Neural progenitor cell (in vitro differentiated cells): ENCODE data around the gene ZNF512. TPM values are rescaled to one million over a fixed set of nuclear protein-coding genes. Genes with fewer than 3 reads are reported as not detected.

ENCODE experiments used
- DNase-seq: peaks from one replicate; pipeline ENCODE4 v3.0.0-alpha.2; 2016; ENCODE audit warnings: low spot score
- H2AFZ ChIP-seq: fragments of 200-600 bp; sonication (generic); replicated peaks from 2 replicates; pipeline ENCODE4 v1.6.1; 2016; ENCODE audit warnings: antibody characterized with exemption
- H3F3A ChIP-seq: fragments of 200-600 bp; sonication (generic); 2 replicates; pipeline ENCODE4 v1.6.1; 2016; ENCODE audit warnings: antibody characterized with exemption, low read depth
- H3K27ac ChIP-seq: fragments of 200-600 bp; sonication (generic); 2 replicates; pipeline ENCODE4 v1.5.1; 2016; ENCODE audit warnings: mild to moderate bottlenecking
- H3K27me3 ChIP-seq: fragments of 200-600 bp; sonication (generic); 2 replicates; pipeline ENCODE4 v1.6.1; 2016; ENCODE audit warnings: mild to moderate bottlenecking, moderate library complexity
- H3K36me3 ChIP-seq: fragments of 200-600 bp; sonication (generic); 2 replicates; pipeline ENCODE4 v1.5.1; 2016
- H3K4me1 ChIP-seq: fragments of 200-600 bp; sonication (generic); 2 replicates; pipeline ENCODE4 v1.6.1; 2016; ENCODE audit warnings: mixed run types
- H3K4me2 ChIP-seq: fragments of 200-600 bp; sonication (generic); 2 replicates; pipeline ENCODE4 v1.6.1; 2016
- H3K4me3 ChIP-seq: fragments of 200-600 bp; sonication (generic); 2 replicates; pipeline ENCODE4 v1.5.1; 2016
- H3K79me2 ChIP-seq: fragments of 200-600 bp; sonication (generic); 2 replicates; pipeline ENCODE4 v1.6.1; 2016; ENCODE audit warnings: low read depth
- H3K9ac ChIP-seq: fragments of 200-600 bp; sonication (generic); 2 replicates; pipeline ENCODE4 v1.6.1; 2016
- H3K9me3 ChIP-seq: fragments of 200-600 bp; sonication (generic); 2 replicates; pipeline ENCODE4 v1.5.1; 2016; ENCODE audit warnings: low read depth
- H4K20me1 ChIP-seq: fragments of 200-600 bp; sonication (generic); 2 replicates; pipeline ENCODE4 v1.6.1; 2016; ENCODE audit warnings: low read depth
- H3K27ac Mint-ChIP-seq: 3 replicates; pipeline ENCODE4 v1.8.0; 2021; ENCODE audit warnings: mixed read lengths
- H3K27me3 Mint-ChIP-seq: 2 replicates; pipeline ENCODE4 v1.8.0; 2022; ENCODE audit warnings: low read depth, mild to moderate bottlenecking, inconsistent platforms, moderate library complexity, mixed read lengths; ENCODE audit not compliant: insufficient read depth
- H3K36me3 Mint-ChIP-seq: 3 replicates; pipeline ENCODE4 v1.8.0; 2021; ENCODE audit warnings: mixed read lengths
- H3K4me1 Mint-ChIP-seq: 3 replicates; pipeline ENCODE4 v1.8.0; 2021; ENCODE audit warnings: mixed read lengths
- H3K4me3 Mint-ChIP-seq: 3 replicates; pipeline ENCODE4 v1.8.0; 2021; ENCODE audit warnings: mild to moderate bottlenecking, moderate library complexity, mixed read lengths
- H3K9me3 Mint-ChIP-seq: 3 replicates; pipeline ENCODE4 v1.8.0; 2020; ENCODE audit warnings: mixed read lengths
- EZH2 ChIP-seq: fragments of 200-600 bp; sonication (generic); IDR thresholded peaks from 2 replicates; pipeline ENCODE4 v1.6.1; 2017; ENCODE audit warnings: antibody characterized with exemption, mild to moderate bottlenecking, moderate library complexity
- EZH2phosphoT487 ChIP-seq: fragments of 200-600 bp; sonication (generic); IDR thresholded peaks from 2 replicates; pipeline ENCODE4 v1.6.1; 2017; ENCODE audit warnings: antibody characterized with exemption
- small RNA-seq: library from RNA; depleted of rRNA; stranded (forward); fragments of <200 nt; gene quantifications from one replicate; pipeline ENCODE3, GENCODE V24; 2015
- total RNA-seq: library from RNA; depleted of rRNA; stranded (reverse); fragments of >200 nt; gene quantifications from 2 replicates; pipeline ENCODE4 v1.2.3, GENCODE V29; 2015; ENCODE audit warnings: low replicate concordance
- TF ChIP-seq, protein P1 (sequence below): fragments of 200-600 bp; sonication (generic); IDR thresholded peaks from 2 replicates; pipeline ENCODE4 v1.5.1; 2017; ENCODE audit warnings: antibody characterized with exemption, mild to moderate bottlenecking

ZNF512 gene
- total RNA-seq, 1 donor from 2014 or later = 106 TPM

GRCh38 chr2:27664622-27665363 is 82.0 kb downstream of the ZNF512 start:
- H3K9me3 Mint-ChIP-seq = no peaks in the 10 kb centered on the region
- Histone ChIP-seq H4K20me1 (no peaks in the 10 kb centered on the region), H3F3A (no peaks in the 10 kb centered on the region), H3K4me2 (peak overlapping the region; percentile 85), H3K4me1 (peaks cover 11% of the 10 kb centered on the region), H3K4me3 (peak overlapping the region; percentile 87), H3K27me3 (no peaks in the 10 kb centered on the region), H2AFZ (peak overlapping the region; percentile 100), H3K36me3 (peaks cover 5% of the 10 kb centered on the region), H3K9ac (peak overlapping the region; percentile 85), H3K79me2 (peaks cover 37% of the 10 kb centered on the region), H3K9me3 (no peaks in the 10 kb centered on the region), H3K27ac (no peak overlapping the region)
- peak overlapping the region; percentile 100 for H3K4me3 Mint-ChIP-seq
- DNase-seq = no peak
- peaks cover 11% of the 10 kb centered on the region for H3K36me3 Mint-ChIP-seq
- H3K27ac Mint-ChIP-seq = peak overlapping the region; percentile 51
- H3K27me3 Mint-ChIP-seq = peaks cover 2% of the 10 kb centered on the region
- TF ChIP-seq, protein P1, sequence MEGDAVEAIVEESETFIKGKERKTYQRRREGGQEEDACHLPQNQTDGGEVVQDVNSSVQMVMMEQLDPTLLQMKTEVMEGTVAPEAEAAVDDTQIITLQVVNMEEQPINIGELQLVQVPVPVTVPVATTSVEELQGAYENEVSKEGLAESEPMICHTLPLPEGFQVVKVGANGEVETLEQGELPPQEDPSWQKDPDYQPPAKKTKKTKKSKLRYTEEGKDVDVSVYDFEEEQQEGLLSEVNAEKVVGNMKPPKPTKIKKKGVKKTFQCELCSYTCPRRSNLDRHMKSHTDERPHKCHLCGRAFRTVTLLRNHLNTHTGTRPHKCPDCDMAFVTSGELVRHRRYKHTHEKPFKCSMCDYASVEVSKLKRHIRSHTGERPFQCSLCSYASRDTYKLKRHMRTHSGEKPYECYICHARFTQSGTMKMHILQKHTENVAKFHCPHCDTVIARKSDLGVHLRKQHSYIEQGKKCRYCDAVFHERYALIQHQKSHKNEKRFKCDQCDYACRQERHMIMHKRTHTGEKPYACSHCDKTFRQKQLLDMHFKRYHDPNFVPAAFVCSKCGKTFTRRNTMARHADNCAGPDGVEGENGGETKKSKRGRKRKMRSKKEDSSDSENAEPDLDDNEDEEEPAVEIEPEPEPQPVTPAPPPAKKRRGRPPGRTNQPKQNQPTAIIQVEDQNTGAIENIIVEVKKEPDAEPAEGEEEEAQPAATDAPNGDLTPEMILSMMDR = no peak
- TF ChIP-seq EZH2 (no peak), EZH2phosphoT487 (no peak)
- peaks cover 18% of the 10 kb centered on the region for H3K4me1 Mint-ChIP-seq

- no peaks in the 10 kb centered on the region for H3K27me3 ChIP-seq
- H3K36me3 ChIP-seq = peaks cover 14% of the 10 kb centered on the region
- Mint-ChIP-seq H3K9me3 (no peaks in the 10 kb centered on the region), H3K4me3 (no peak overlapping the region), H3K4me1 (peaks cover 16% of the 10 kb centered on the region), H3K36me3 (peaks cover 5% of the 10 kb centered on the region), H3K27ac (no peak overlapping the region), H3K27me3 (peaks cover 4% of the 10 kb centered on the region)
- TF ChIP-seq, protein P1 = no peak
- TF ChIP-seq EZH2 (no peak), EZH2phosphoT487 (no peak)
- no peak overlapping the region for H3K4me2 ChIP-seq
- no peaks in the 10 kb centered on the region for H3K9me3 ChIP-seq
- H3K79me2 ChIP-seq = peaks cover 30% of the 10 kb centered on the region
- peaks cover 10% of the 10 kb centered on the region for H3K4me1 ChIP-seq
- H3K27ac ChIP-seq = no peak overlapping the region
- H2AFZ ChIP-seq = no peak overlapping the region
- no peak overlapping the region for H3K4me3 ChIP-seq
- H3F3A ChIP-seq = no peaks in the 10 kb centered on the region
- no peak overlapping the region for H3K9ac ChIP-seq
- no peaks in the 10 kb centered on the region for H4K20me1 ChIP-seq
- DNase-seq = no peak
Observed at GRCh38 chr2:27667446-27667845, 84.6 kb downstream of the ZNF512 start.

- Histone ChIP-seq H3K4me3 (no peak overlapping the region), H3K9ac (no peak overlapping the region), H2AFZ (no peak overlapping the region), H4K20me1 (no peaks in the 10 kb centered on the region), H3K36me3 (peaks cover 13% of the 10 kb centered on the region), H3K4me1 (no peaks in the 10 kb centered on the region), H3K4me2 (no peak overlapping the region), H3K79me2 (no peaks in the 10 kb centered on the region), H3K27ac (no peak overlapping the region), H3K27me3 (no peaks in the 10 kb centered on the region), H3K9me3 (no peaks in the 10 kb centered on the region), H3F3A (no peaks in the 10 kb centered on the region)
- H3K27ac Mint-ChIP-seq = no peak overlapping the region
- TF ChIP-seq EZH2phosphoT487 = no peak
- peaks cover 3% of the 10 kb centered on the region for H3K27me3 Mint-ChIP-seq
- H3K36me3 Mint-ChIP-seq = peaks cover 7% of the 10 kb centered on the region
- no peaks in the 10 kb centered on the region for H3K4me1 Mint-ChIP-seq
- DNase-seq = no peak
- H3K9me3 Mint-ChIP-seq = no peaks in the 10 kb centered on the region
- no peak overlapping the region for H3K4me3 Mint-ChIP-seq
Observed at GRCh38 chr2:27671235-27671634, 88.4 kb downstream of the ZNF512 start.

Small RNA genes within 50 kb of the gene (small RNA-seq; reads per million reads assigned to genes)
- gene RF00340 = not detected

Other genes starting within 250 kb of the ZNF512 start
- gene GTF3C2, start 226.3 kb upstream of the ZNF512 start, total RNA-seq = 57.3 and 73.9 TPM in 2 replicates
- 25.5 and 38.2 TPM in 2 replicates for gene EIF2B4, start 212.7 kb upstream of the ZNF512 start, total RNA-seq
- gene SNX17, start 212.4 kb upstream of the ZNF512 start, total RNA-seq = 65.2 and 92.6 TPM in 2 replicates
- 6.1 and 23.2 TPM in 2 replicates for gene ZNF513, start 202.3 kb upstream of the ZNF512 start, total RNA-seq
- 114 and 116 TPM in 2 replicates for gene PPM1G, start 173.5 kb upstream of the ZNF512 start, total RNA-seq
- 136 and 151 TPM in 2 replicates for gene NRBP1, start 154.4 kb upstream of the ZNF512 start, total RNA-seq
- 0.88 and 11.4 TPM in 2 replicates for gene KRTCAP3, start 140.7 kb upstream of the ZNF512 start, total RNA-seq
- gene IFT172, start 93.3 kb upstream of the ZNF512 start, total RNA-seq = 20.3 and 30.0 TPM in 2 replicates
- gene FNDC4, start 87.8 kb upstream of the ZNF512 start, total RNA-seq = 6.2 and 18.3 TPM in 2 replicates
- 2.2 TPM in 1 of 2 replicates, not detected in the other for gene GCKR, start 86.2 kb upstream of the ZNF512 start, total RNA-seq
- 5.1 and 9.2 TPM in 2 replicates for gene CCDC121, start 46.0 kb downstream of the ZNF512 start, total RNA-seq
- 54.9 and 59.2 TPM in 2 replicates for gene GPN1, start 46.0 kb downstream of the ZNF512 start, total RNA-seq
- 35.7 and 43.5 TPM in 2 replicates for gene SUPT7L, start 80.6 kb downstream of the ZNF512 start, total RNA-seq
- gene SLC4A1AP, start 80.8 kb downstream of the ZNF512 start, total RNA-seq = 24.9 and 32.2 TPM in 2 replicates
- gene MRPL33, start 188.7 kb downstream of the ZNF512 start, total RNA-seq = 78.9 and 147 TPM in 2 replicates